Measurements from ENCODE around the gene TBC1D16.
A peak's percentile ranks its signal among the peaks of the same experiment; 100 is the strongest.
"Not testable (repeated sequence)": the region's sequence is repeated elsewhere in the genome, so short reads cannot be mapped to it uniquely, and the experiment has no call there.

TBC1D16 gene

DNA sequence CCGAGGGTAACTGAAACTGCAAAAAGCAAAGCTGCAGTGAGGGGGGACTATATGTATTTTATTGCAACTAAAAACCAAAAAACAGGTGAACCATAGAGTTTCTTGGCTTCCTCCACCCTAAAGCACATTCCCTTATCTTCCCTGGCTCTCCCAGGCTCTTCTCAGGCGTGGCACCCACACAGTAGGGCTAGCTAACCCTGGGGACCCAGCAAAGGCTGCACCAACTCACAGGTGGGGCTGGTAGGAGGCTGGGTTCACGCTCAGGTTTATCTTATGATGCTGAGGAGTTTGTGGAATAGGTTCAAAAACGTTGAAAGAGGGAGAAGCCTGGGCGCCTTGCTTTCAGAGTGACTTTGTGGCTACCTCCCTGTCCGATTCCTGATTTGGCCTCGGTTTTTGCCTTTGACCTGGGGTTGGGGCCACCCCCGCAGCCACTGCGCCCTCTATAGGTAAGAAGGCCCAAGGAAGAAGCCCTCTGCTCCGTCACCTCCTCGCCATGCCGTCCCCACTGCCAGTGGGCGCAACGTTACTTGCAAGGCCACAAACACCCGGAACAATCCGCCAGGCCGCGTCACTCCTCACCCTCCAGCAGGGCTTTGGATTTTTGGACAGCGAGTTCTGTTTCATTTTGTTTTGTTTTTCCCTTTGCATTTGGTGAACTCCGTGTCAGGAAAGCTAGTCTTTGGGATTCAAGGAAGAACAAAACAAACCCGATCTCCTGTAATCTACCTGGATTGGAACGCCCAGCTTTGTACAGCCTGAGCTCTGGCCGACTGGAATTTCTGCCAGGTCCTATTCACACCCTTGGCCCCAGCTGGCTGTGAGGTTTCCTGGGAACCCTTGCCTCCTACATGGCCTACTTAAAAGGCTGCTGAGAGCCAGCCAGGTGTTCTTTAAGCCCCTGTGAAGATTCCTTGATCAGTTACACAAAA lies 60.8 kb downstream of the TBC1D16 start:
- no peak for TF ChIP-seq ZFX (IDR thresholded peaks at IDR 0.05)
- TF ChIP-seq, protein P1, sequence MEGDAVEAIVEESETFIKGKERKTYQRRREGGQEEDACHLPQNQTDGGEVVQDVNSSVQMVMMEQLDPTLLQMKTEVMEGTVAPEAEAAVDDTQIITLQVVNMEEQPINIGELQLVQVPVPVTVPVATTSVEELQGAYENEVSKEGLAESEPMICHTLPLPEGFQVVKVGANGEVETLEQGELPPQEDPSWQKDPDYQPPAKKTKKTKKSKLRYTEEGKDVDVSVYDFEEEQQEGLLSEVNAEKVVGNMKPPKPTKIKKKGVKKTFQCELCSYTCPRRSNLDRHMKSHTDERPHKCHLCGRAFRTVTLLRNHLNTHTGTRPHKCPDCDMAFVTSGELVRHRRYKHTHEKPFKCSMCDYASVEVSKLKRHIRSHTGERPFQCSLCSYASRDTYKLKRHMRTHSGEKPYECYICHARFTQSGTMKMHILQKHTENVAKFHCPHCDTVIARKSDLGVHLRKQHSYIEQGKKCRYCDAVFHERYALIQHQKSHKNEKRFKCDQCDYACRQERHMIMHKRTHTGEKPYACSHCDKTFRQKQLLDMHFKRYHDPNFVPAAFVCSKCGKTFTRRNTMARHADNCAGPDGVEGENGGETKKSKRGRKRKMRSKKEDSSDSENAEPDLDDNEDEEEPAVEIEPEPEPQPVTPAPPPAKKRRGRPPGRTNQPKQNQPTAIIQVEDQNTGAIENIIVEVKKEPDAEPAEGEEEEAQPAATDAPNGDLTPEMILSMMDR (conservative IDR thresholded peaks at IDR 0.05): no peak

DNA sequence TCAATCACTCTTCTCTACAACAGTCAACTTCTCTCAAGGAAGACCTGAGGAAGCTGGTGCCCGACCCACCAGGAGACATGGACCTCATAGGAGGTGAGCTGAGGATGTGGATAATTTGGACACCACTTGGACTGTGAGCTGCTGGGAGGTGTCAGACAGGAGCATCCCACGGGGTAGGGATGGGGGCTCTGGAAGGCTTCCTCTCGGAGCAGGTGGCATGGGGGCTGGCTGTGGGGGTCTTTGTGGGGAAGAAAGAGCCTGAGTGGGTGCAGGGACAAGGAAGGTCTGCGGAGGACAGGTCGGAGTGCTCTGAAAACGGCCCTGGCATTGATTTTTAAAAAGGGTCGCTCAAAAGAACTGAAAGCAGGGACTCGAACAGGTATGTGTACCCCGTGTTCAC lies 64.0 kb downstream of the TBC1D16 start:
- no peak overlapping the region for H3K27ac ChIP-seq
- TF ChIP-seq, protein P1 (conservative IDR thresholded peaks at IDR 0.05): no peak
- TF ChIP-seq ZFX (IDR thresholded peaks at IDR 0.05): no peak

More for the DNA sequence above, 60.8 kb downstream of the TBC1D16 start:
- no peak overlapping the region for H3K27ac ChIP-seq

DNA sequence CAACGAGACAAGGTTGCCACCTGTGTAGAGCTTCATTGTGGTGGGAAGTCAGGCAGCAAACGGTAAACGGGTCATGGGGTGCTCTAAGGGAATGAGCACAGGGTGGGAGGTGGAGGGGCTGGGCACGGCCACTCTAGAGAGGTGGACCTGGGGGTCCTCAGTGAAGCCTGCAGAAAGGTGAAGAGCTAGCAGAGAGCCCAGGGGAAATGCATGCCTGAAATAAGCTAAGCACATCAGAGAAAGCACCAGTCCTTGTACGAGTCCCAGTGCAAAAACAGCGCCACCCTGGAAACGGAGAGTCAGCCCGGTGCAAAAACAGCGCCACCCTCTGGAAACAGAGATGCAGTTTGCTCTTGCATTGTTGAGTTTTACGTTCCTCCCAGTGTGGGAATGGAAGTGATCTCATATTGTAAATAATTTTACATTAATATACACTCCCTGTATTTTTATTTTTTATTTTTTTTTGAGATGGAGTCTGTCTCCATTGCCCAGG lies 65.0 kb downstream of the TBC1D16 start:
- no peak overlapping the region for H3K27ac ChIP-seq
- TF ChIP-seq, protein P1 (conservative IDR thresholded peaks at IDR 0.05): peak; percentile 50
- no peak for TF ChIP-seq ZFX (IDR thresholded peaks at IDR 0.05)

DNA sequence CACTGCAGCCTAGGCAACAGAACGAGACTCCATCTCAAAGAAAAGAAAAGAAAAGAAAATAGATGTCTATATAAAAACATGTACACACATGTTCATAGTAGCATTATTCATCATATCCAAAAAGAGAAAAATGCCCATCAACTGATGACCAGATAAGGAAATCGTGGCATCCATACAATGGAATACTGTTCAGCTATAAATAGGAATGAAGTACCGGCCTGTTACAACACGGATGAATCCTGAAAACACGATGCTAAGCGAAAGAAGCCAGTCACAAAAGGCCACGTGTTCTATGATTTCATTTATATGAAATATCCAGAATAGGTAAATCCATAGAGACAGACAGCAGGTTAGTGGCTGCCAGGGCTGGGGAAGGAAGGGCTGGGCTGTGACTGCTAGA lies 65.8 kb downstream of the TBC1D16 start:
- TF ChIP-seq, protein P1 (conservative IDR thresholded peaks at IDR 0.05): no peak
- no peak for TF ChIP-seq ZFX (IDR thresholded peaks at IDR 0.05)

DNA sequence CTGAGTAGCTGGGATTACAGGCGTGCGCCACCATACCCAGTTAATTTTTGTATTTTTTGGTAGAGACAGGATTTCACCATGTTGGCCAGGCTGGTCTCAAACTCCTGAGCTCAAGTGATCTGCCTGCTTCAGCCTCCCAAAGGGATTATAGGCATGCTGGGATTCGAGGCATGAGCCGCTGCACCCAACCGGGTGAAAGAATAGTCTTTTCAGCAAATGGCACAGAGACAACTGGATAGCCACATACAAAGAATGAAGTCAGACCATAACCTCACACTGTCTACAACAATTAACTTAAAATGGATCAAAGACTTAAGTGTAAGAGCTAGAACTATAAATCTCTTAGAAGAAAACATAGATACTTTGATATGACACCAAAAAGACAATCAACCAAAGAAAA lies 67.6 kb downstream of the TBC1D16 start:
- no peak overlapping the region for H3K27ac ChIP-seq
- TF ChIP-seq, protein P1 (conservative IDR thresholded peaks at IDR 0.05): no peak
- no peak for TF ChIP-seq ZFX (IDR thresholded peaks at IDR 0.05)

More for the DNA sequence above, 65.8 kb downstream of the TBC1D16 start:
- H3K27ac ChIP-seq: no peak overlapping the region

DNA sequence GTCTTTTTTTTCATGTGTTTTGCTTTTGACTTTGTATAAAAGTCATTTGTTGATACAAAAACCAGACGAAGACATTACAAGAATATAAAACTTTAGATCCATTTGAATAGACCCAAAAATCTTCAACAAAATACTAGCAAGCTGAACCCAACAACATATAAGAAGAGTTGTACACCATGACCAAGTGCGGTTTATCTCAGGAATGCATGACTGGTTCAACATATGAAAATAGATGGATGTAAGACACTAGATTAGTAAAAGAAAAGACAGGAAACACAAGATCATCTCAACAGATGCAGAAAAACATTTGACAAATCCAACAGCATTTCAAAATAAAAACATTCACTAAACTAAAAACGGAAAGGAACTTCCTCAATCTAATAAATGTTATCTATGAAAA lies 69.0 kb downstream of the TBC1D16 start:
- TF ChIP-seq, protein P1 (conservative IDR thresholded peaks at IDR 0.05): no peak
- no peak for TF ChIP-seq ZFX (IDR thresholded peaks at IDR 0.05)
- no peak overlapping the region for H3K27ac ChIP-seq

DNA sequence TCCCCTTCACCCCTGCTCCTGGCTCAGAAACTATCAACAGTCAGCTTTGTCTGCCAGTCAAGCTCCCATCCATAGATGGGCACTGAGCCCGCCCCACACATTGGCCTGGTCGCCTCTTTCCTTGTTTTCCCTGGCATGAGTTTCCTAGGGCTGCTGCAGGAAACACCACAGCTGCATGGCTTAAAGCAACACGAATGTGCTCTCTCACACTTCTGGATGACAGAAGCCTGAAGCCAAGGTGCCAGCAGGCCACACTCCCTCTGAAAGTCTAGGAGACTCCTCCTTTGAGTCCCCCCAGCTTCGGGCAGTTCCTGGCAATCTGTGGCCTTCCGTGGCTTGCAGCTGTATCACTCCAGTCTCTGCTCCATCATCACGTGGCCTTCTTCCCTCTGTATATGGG lies 69.9 kb downstream of the TBC1D16 start:
- TF ChIP-seq, protein P1 (conservative IDR thresholded peaks at IDR 0.05): no peak
- TF ChIP-seq ZFX (IDR thresholded peaks at IDR 0.05): no peak
- no peak overlapping the region for H3K27ac ChIP-seq

DNA sequence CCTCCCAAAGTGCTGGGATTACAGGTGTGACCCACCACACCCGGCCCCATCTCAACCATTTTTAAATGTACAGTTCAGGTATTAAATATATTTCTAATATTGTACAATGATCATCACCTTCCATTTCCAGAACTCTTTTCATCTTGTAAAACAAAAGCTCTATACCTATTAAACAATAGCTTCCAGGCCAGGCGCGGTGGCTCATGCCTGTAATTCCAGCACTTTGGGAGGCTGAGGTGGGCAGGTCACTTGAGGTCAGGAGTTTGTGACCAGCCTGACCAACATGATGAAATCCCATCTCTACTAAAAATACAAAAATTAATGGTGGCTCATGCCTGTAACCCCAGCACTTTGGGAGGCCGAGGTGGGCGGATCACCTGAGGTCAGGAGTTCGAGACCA lies 73.2 kb downstream of the TBC1D16 start:
- not testable (repeated sequence) for H3K27ac ChIP-seq

DNA sequence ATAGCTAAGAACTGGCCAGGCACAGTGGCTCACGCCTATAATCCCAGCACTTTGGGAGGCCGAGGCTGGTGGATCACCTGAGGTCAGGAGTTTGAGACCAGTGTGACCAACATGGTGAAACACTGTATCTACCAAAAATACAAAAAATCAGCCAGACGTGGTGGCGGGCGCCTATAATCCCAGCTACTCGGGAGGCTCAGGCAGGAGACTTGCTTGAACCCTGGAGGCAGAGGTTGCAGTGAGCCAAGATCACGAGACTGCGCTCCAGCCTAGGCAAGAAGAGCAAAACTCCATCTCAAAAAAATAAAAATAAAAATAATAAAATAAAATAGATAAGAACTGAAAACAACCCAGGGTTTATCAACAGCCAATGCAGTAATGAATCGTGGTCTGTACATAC lies 74.1 kb downstream of the TBC1D16 start:
- not testable (repeated sequence) for H3K27ac ChIP-seq

Data from C4-2B (cell line).